SH-SY5Y (cell line): ENCODE measurements around the gene CFD.

Experiments used
- GATA2 ChIP-seq: IDR thresholded peaks from 2 replicates; pipeline ENCODE4 v1.6.1; 2011; ENCODE audit warnings: mild to moderate bottlenecking, low read depth, low read length
- GATA3 ChIP-seq: IDR thresholded peaks from 2 replicates; pipeline ENCODE4 v1.6.1; 2011; ENCODE audit warnings: low read depth, mild to moderate bottlenecking, low read length, moderate library complexity

DNA sequence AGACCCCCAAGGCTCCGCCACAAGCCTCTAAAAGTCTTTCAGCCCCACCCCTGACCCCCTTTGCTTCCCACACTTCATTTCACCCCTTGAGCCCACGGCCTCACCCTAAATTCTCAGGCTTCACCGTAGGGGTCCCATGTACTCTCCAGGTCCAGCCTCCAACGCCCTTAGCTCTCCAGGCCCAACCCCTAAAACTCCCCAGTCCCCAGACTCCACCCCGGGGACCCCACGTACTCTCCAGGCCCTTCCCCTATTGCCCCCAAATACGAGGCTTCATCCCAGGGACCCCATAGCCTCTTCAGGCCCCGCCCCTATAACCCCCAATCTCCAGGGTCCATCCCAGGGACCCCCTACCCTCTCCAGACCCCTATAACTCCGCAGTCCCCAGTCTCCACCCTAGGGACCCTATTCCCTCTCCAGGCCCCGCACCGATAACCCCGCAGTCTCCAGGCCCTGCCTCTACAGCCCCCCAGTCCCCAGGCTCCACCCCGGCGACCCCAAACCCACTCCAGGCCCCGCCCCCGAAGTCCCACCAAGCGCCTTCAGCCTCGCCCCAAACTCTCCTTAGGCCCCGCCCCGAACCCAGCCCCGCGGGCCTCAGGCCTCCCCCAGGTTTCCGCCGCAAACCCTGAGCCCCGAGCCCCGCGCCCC, 32.9 kb downstream of the CFD start:
- TF ChIP-seq GATA3: no peak
- TF ChIP-seq GATA2: no peak
